Left kidney (tissue), 2 donors: Measurements from ENCODE around the gene VSX2. TPM values are rescaled to one million over a fixed set of nuclear protein-coding genes. Genes with fewer than 3 reads are reported as not detected.
A peak's percentile ranks its signal among the peaks of the same experiment; 100 is the strongest.

Experiments used
- DNase-seq: peaks from one replicate; pipeline ENCODE4 v3.0.0-alpha.2; 2013
- polyA plus RNA-seq: library from polyadenylated mRNA; unstranded; fragments of 120-200 nt; gene quantifications from one replicate; pipeline ENCODE4 v1.2.1, GENCODE V29; 2013; ENCODE audit not compliant: insufficient read length

VSX2 gene
- polyA plus RNA-seq, 1 donor: 0.10 TPM

GRCh38 chr14:74302152-74302628 lies 62.9 kb downstream of the VSX2 start:
- peak; percentile 55 for DNase-seq

GRCh38 chr14:74302634-74303569 lies 63.7 kb downstream of the VSX2 start, which contains the start of gene ABCD4:
Gene ABCD4 (minus strand): TSS chr14:74302934. CDS start chr14:74302912, 22 bp downstream.
- peak; percentile 93 for DNase-seq

- no peak for DNase-seq
These were observed 69.4 kb downstream of the VSX2 start for GRCh38 chr14:74308695-74309094.

GRCh38 chr14:74309125-74310022 lies 70.1 kb downstream of the VSX2 start:
- DNase-seq: no peak

- no peak for DNase-seq
These were observed 72.9 kb downstream of the VSX2 start for GRCh38 chr14:74312161-74312560.

Other genes starting within 250 kb of the VSX2 start
- 70.0 TPM for gene ENTPD5, start 220.2 kb upstream of the VSX2 start, polyA plus RNA-seq
- gene BBOF1, start 220.1 kb upstream of the VSX2 start, polyA plus RNA-seq: 22.3 TPM
- gene ALDH6A1, start 155.0 kb upstream of the VSX2 start, polyA plus RNA-seq: 144 TPM
- 22.7 TPM for gene LIN52, start 154.5 kb upstream of the VSX2 start, polyA plus RNA-seq
- 150 TPM for gene ABCD4, start 63.5 kb downstream of the VSX2 start, polyA plus RNA-seq
- gene VRTN, start 109.0 kb downstream of the VSX2 start, polyA plus RNA-seq: not detected
- 0.50 TPM for gene SYNDIG1L, start 186.8 kb downstream of the VSX2 start, polyA plus RNA-seq